SK-N-SH (cell line): ENCODE results near the gene STIM1.

ENCODE experiments used
- CTCF ChIP-seq: fragments of 200-600 bp; sonication (generic); IDR thresholded peaks from 2 replicates; pipeline ENCODE4 v1.6.1; 2017; ENCODE audit warnings: antibody characterized with exemption, mild to moderate bottlenecking, moderate library complexity
- EZH2phosphoT487 ChIP-seq: fragments of 200-600 bp; sonication (generic); IDR thresholded peaks from 2 replicates; pipeline ENCODE4 v1.6.1; 2017; ENCODE audit warnings: low read depth, mixed run types, mild to moderate bottlenecking, antibody characterized with exemption, moderate library complexity, borderline replicate concordance
- MAX ChIP-seq: IDR thresholded peaks from 2 replicates; pipeline ENCODE4 v1.4.0; 2012; ENCODE audit warnings: low read depth
- POLR2AphosphoS5 ChIP-seq: IDR thresholded peaks from 2 replicates; pipeline ENCODE4 v1.6.1; 2012; ENCODE audit warnings: low read depth, low read length
- RXRA ChIP-seq: IDR thresholded peaks from 2 replicates; pipeline ENCODE4 v1.4.0; 2012; ENCODE audit warnings: low read depth, mild to moderate bottlenecking, borderline replicate concordance
- TAF1 ChIP-seq: IDR thresholded peaks from 2 replicates; pipeline ENCODE4 v1.6.1; 2012; ENCODE audit warnings: low read depth, mild to moderate bottlenecking, low read length, moderate library complexity, borderline replicate concordance
- TEAD4 ChIP-seq: IDR thresholded peaks from 2 replicates; pipeline ENCODE4 v1.4.0; 2012; ENCODE audit warnings: mild to moderate bottlenecking, borderline replicate concordance; ENCODE audit not compliant: insufficient read depth

GRCh38 chr11:3969613-3970012 lies 114.1 kb downstream of the STIM1 start:
- TF ChIP-seq TAF1, result no peak
- TF ChIP-seq CTCF, result no peak
- no peak for TF ChIP-seq RXRA
- TF ChIP-seq POLR2AphosphoS5, result no peak
- TF ChIP-seq MAX, result no peak
- TF ChIP-seq TEAD4, result no peak
- TF ChIP-seq EZH2phosphoT487, result no peak
